Tongue (tissue), 2 donors: Measurements from ENCODE around the gene PPFIBP2. TPM values are rescaled to one million over a fixed set of nuclear protein-coding genes. Genes with fewer than 3 reads are reported as not detected.
A peak's percentile ranks its signal among the peaks of the same experiment; 100 is the strongest.

ENCODE experiments used
- DNase-seq: peaks from one replicate; pipeline ENCODE4 v3.0.0-alpha.2; 2015
- total RNA-seq: library from RNA; depleted of rRNA; stranded (reverse); fragments of >200 nt; gene quantifications from one replicate; pipeline ENCODE4 v1.2.3, GENCODE V29; 2014

PPFIBP2 gene
- total RNA-seq, 1 donor from 2014 or later = 70.7 TPM

DNA sequence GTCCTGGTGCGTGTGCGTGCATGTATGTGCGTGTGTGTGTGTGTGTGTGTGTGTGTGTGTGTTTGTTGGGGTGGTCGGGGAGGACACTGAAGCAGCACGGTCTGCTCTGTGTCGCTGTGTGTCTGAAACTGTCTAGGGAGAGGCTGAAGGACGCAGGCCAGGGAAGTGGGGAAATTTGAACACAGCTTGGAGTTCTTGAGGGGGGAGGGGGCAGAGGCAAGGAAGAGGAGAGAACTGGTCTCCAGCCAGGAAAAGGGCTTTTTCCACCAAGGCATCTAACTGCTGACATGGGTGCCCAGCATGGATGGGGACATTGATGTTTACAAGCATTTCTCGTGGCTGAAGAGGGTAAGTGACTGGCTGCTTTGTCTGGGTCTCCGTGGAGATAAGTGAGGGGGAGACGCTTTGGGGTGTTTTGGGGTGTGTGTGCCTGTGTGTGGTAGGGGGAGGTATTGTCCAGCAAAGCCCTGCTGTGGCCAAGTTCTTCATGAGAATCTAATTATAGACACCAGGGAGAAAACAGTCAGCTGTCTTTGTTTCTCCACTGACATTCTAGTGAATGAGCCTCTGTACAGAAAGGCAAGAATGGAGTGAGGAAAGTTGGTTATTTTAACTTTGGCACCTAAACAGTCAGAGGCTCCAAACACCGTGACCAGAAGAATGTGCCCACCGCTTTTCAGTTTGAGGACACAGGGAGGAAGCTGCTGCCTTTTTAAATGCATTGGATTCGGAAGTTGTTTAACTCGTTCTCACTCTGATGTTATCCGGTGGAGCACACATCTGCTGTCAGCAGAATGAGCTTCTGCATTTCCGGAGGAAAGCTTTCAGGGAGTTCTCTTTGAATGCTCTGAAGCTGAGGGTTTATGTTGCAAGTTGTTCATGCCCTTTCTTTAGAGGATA is 63.7 kb downstream of the PPFIBP2 start:
- DNase-seq = peak; percentile 87

DNA sequence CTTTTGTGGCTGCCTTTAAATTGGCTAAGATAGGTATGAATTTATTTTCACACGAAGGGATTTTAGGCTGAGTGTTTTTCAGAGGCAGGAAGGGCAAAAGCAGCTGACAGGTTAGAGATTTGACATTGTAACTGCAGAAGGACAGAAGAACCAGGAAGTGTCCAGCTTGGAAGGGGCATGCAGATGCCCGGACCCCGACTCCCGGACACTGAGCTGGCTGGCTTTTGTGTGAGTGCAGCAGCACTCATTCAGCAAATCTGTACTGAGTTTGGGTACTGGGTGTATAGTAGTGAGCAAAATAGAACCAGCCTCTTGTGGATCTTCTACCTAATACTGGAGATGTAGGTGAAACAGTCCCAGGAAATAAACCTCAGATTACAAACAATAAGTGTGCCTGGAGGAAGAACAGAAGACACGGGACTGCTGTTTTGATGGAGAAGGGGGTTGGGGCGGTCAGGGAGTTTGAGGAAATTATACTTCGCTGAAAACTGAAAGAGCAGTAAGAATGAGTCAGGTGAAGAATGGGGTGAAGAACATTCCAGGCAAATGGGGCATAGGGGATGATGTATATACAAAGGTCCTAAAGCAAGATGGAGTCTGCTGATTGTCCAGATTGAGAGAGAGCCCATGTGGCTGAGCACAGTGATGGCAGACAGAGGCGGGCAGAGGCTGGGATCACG is 64.6 kb downstream of the PPFIBP2 start:
- no peak for DNase-seq

DNA sequence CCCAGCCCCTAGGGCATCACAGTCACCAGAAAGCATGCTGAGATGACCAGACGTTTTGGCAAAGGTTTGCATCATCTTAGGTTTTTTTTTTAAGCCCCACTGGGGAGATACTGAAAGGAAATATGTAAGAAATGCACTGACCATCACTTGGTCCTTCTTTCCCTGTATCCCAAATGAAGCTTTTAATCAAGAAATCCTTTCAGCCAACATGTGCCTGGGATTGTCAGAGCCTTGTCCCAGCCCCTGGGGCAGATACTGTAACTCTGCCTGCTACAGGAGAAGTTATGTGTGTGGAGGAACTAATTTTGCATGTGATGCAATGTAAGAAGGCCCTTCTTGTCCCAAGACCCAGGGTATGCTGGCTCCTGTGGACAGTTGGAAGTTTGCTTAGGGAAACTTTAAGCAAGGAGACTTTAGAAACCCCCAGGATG is 65.6 kb downstream of the PPFIBP2 start:
- peak; percentile 43 for DNase-seq

DNA sequence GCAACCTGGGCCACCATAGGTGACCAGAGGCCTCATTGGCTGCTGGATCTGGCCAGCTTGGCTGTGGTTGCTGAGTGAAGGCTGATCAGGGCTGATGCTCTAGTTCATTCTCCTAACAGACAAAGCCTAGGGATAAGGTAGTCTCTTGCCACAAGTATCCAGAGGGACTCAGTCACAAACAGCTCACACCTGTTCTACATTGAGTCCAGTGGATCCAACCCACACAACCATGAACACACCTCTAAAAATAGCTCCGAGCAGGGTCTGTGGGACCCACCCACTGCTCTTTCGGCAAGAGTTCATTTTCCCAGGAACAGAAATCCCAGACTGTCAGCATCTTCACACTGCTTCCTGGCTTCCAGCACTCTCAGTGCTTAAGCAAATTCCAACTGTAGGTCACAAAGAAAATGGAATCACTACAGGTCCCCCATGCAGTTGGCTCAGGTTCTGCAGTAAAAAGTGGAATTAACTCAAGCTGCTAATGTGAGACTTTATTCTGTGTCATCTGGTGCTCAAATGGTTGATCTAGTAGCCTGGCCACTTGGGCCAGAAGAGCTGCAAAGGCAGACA is 67.3 kb downstream of the PPFIBP2 start:
- DNase-seq = peak; percentile 68

DNA sequence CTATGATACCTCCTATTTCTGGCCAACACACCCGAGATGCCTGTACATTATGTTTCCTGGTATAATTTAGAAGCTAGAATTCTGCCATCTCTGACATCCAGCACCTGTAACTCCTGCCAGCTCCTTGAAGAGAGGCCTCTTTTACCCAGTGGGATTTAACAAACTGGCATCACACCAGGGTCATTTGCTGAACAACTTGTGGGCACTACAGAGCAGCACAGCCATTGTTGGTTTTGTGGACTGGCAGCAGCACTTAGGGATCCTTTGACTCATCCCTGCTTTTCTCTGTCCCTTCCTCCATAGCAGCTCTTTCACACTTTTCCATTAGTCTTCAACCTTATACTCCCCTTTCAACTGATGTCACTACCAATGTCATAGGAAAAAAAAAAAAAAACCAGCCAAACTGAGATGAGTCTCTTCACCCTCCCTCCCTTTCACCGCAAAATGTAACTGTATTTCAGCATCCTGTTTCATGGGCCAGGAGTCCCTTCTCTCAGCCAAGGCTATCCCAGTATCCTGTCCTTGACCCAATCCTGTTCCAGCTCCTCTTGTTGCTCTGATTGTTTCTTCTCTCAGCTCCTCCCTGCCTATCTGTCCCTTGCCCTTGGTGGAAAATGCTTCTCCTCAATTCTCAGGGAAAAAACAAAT is 68.7 kb downstream of the PPFIBP2 start:
- no peak for DNase-seq

DNA sequence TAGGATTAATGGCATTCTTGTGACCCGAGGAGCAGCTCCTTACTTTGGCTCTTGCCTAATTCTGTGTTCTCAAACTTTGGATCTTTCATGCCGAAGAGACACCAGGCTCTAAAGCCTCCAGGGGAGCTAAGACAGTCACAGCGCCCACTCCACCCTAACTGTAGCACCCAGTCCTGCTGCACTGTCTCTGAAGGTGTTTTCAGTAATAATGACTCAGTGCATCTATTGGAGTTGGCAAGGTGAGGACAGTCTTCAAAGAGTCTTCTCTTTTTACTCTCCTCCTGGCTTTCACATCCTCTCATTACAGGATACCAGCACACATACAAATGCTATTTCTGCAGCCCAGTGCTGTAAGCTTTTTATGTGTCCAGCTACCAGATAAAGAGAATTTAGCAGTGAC is 69.4 kb downstream of the PPFIBP2 start:
- DNase-seq = no peak

DNA sequence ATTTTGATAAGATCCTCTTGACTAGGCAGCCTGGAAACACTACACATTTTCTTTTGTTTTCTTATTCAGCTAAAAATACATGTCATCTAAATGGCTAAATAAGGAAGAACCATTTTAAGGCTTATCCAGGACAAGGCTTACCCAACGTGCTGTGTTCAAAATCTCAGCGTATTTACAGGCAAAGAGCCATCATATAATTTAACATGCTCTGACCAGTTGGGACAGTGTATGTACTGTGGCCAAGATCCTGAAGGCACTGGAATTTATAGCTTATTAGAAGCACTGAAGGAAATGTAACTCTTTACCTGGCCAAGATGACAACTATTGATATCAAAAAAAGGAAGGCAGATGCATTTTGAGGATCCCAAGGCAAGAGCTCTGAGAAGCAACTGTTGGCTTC is 71.1 kb downstream of the PPFIBP2 start:
- no peak for DNase-seq

DNA sequence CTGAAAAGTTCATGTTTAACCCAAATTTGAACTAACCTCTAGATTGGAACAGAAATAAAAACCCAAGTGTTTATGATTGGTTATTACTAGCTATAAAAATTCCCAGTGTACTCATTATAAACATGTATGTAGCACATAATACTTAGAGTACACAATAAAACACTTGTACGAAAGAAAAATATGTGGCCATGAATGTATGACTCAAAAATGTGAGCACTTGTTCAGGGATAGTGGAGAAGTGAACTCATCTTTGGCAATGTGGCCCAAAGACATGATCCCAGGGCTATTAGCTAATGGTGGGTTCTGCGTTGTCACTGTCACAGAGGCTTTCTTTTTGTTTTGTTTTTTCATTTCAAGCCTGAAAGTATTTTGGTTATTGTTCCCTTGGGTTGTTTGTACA is 72.0 kb downstream of the PPFIBP2 start:
- no peak for DNase-seq

DNA sequence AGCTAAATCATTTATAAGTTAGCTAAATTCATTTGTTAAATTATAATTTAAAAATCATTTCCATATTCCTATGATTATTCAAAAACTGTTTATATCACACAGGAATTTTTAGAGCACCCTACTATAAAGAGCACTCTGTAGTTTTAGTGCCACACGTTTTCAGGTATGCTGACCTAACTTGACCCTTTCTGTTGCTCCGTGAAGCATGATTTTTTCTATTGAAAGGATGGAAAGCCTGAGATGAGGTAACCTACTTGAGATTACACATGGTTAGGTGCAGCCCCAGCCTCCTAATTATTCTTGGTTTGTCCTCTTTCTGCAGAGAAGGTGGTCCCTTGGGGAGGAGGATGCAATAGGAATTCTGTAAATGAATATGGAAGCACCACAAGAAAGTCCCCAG is 72.6 kb downstream of the PPFIBP2 start:
- DNase-seq = no peak

DNA sequence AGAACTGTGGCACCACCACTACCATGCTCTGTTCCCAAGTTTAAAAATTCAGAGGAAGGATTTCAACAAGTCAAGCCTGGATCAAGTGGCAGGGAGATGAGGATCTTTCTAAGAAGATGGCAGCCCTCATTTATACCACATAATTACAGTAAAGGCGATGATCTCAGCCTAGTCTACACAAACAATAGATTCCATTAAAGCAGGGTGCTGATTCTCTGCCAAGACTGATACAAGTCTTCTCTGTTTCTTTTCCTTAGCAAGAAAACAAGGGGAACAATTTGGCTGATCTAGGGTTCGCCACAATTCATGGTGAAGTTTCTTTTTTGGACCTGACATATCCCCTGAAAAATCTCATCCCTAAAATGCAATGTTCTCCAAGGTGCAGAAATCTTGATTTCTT is 73.9 kb downstream of the PPFIBP2 start:
- no peak for DNase-seq

DNA sequence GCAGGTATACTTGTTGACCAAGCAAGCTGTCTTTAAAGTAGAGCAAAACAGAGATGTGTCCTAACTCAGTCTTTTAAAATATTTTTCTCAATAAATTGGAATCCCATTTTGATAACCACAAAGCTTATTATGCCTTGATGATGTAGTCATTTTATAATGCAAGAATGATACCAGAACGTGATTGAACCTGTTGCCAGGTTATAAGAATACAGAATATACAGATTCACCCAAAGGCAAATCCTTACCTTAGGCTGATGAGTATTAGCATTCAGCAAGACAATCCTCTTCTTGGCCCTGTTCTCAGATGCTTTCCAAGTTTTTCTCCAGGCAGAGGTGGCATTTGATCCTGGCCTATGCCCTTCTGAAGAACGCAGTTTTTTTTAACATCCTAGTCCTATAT is 76.1 kb downstream of the PPFIBP2 start:
- DNase-seq = no peak

DNA sequence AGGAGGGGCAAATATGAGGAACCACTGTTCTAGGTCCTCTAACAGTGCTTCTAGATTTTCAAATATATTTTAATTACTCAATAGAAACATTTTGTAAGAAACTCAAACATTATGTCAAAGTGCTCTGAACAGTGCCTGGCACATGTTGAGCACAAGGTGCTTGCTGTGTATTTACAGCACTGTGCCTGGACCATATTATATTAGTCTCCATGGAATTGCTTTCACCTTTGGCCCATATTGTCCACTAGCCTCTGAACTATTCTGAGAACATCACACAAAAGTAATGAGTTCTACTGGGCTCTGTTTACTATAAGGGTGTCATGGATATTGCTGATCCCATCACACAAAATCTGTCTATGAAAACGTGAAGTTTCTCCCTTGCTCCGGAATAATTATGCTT is 76.7 kb downstream of the PPFIBP2 start:
- DNase-seq = no peak

DNA sequence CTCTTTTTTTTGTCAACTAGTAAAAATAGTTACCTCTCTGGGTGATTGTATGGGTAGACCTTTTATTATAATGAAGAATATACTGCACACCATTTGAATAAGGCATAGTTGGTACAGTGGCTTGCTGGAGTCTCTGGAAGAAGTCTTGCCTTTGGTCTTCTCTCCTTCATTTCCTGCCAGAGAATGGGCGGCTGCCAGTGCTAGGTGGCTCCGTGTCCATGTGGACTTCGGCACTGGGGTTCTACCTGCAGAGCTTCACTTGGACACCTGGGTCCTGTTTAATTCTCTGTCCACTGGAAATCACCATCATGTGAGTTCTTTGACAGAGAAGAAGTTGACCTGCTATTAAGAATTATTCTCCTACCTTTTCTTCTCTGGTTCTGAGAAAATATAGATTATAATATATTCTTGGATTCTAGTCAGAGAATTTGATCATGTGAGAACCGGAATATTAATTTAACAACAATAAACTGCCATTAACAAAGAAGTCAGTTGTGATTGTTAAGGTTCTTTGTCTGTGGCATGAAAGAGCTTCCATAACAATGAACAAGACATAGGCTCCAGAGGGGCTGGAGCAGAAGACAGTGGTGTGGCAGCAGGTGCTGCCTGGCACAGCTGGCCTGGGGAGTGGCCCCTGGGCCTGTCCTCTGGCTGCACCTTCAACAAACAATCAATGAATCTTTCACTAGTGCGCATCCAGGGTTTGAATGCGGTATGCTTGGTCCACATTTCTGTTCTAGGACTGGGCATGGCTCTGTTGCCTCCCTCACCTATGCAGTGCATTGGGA is 77.5 kb downstream of the PPFIBP2 start:
- DNase-seq = no peak

DNA sequence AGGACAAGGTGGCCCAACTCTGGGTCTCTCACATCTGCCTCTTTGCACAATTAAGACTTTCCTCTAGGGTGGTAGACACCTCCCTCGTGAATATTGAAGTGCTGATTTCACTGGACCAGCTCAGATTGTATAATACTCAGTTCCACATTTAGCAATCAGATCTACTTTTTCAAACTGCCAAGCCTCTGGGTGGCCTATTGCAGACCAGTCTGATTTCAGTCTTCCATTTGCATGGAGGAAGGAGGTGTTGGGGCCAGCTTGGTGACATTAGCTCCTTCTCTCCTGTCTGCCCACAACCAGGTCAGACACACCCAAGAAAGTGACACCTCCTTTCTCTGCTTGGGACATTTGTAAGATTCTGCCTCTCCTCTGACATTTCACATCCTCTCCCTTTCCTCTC is 78.2 kb downstream of the PPFIBP2 start:
- no peak for DNase-seq

DNA sequence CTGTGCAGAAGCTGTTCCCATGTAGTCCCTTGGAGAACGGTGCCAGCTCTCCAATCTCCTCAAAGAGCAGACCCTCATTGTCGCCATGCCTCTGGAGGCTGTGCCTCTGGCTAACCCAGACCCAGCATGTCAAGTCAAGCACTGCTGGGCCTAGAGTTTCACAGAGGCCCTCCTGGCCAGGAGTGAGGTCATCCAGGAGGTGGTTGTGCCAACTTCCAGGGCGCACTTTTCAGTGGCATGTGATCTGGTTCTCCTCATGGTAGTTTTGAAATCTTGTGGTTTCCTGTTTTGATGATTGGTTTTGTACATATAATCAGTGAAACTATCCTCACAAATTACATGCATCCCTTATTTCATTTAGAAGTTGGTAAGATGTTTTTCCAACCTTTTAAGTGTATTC is 78.9 kb downstream of the PPFIBP2 start:
- DNase-seq = no peak

DNA sequence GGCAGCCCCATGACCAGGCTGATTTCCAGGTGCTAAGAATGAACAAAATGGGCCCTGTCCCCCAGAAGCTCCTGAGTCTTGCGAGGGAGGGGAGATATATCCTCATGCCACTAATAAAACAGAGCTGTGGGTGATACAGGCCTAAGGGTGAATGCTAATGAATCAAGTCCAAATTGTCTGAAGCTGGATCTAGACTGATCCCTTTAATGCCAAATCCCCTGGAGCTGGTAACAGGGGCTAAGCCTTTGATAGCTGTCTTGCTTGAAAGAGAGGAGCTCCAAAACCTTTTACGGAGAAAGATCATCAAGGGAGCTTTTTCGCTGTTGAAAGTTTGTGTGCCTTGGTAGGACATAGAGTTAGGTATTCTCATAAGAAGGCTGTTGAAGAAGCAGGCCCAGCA is 79.7 kb downstream of the PPFIBP2 start:
- DNase-seq = no peak

DNA sequence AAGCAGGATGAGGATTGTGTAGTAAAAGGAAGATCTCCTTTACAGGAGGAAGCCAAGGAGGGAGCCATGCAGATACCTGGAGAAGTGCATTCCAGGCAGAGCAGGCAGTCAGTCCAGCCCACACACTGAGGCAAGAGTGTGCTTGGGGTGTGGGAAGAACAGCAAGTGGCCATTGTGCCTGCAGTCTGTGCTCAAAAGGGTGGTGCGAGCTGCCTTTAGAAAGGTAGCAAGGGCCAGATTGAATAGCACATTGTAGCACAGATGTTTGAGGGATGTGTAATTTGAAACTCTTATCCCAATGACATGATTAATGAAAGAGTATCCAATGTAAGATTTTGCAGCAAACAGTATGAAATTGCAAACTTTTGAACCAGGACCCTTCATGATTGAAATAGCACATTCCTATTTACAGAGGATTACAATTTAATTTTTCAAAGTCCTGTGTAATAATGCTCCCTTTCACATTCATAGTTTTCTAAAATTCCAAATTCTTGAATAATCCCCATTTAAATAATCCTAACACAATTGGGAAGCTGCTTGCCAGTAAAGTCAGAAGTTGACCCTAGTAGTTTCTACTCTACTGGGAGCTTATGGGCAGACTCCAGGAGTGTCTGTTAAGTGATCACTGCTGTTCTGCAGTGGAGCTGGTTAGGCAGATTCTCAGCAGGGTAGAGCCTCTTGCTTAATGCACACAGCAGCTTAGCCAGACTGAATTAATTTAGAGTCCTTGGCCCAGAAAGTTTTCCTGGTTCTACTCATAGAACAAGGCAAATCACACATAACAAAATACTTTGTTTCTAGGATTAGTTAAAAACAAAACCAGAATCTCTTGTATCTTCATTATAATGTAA is 81.4 kb downstream of the PPFIBP2 start:
- peak; percentile 67 for DNase-seq

DNA sequence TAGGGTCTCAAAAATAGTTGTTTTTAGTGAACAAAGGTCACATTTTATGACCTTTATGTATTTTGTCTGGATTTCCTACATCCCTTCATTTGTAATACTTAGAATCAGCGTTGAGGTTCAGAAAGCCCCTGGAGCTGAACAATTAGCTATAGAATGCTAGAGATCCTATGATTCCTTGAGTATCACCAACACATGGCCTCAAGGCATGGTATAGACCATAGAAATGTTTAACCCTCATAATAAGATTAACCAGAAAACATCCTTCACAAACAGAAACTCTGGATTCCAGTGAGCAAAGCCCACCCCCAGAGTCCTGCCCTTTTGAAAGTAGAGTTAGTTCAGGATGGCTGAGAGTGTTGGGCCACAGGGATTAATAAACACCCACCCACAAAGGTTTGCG is 82.2 kb downstream of the PPFIBP2 start:
- no peak for DNase-seq

DNA sequence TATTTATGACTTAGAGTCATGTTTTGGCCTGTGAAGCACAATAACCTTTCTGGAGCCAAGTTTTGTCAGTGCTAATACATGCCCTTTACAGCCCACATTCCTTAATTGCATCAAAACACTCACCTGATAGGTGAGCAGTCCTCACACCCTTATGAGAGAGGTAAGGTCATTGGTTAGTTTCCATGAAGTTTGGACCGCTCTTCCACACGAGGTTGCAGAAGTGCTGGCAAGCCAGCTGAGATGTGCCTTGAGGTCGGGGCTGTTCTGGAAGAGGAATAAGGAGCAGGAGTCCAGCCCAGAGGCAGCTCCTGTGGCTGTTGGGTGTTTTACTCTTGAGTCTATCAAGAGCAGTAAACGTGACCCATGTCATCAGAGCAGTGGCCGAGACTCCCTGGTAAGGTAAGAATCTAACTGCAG is 83.2 kb downstream of the PPFIBP2 start:
- DNase-seq = no peak

DNA sequence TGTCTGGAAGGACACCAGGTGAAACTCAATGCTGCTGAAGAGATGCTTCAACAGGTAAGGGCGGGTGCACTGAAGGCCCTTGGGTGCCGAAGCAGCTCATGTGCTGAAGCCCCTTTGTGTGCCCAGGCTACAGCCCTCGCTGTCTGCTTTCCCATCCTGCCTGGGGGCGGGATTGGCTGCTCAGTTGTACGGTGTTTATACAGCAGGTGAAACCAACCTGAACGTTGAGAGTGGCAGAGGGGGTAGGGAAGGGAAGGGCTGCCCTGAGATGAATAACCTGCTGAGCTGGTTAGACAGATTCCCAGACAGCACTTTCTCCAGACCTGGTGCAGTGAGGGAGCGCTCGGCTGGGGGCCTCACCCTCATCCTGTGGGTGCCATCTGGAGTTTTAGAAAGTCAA is 83.8 kb downstream of the PPFIBP2 start:
- DNase-seq = peak; percentile 73

DNA sequence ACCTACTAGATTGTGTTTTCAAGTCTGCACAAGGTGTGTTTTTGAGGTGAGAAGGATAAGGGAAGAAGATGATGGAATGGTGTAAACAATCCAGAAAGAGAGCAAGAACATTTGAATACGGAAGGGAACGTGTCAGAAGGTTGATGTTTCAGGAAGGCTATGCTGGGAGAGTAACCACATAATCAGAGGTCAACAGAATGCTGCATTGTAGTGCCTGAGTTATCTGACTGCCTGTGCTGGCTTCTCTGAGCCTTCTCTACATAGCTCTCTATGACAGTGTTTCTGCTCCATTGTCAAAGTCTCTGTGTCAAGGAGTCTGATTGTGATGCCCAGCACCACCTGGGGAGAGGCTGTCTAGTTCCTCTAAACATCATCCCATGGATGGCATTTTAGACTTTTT is 85.4 kb downstream of the PPFIBP2 start:
- DNase-seq = no peak
